Measurements from ENCODE around the gene MKNK2. TPM values are rescaled to one million over a fixed set of nuclear protein-coding genes. Genes with fewer than 3 reads are reported as not detected.

MKNK2 gene
- total and polyA plus RNA-seq, 10 of the 15 experiments (the other 5 are each of a cell fraction or from before 2014, with no cell fraction given) = 9.6 to 365 (median 69.9) TPM

- Histone ChIP-seq H3K36me3 (ENCODE audit: control insufficient read depth in 2 of 2, insufficient read depth in 2 of 2, low read length in 1 of 2) (no peaks in the 10 kb centered on the region), H3K9me3 (replicated peaks; ENCODE audit: control insufficient read depth, insufficient read depth, low read length) (no peaks in the 10 kb centered on the region), H3K4me2 (ENCODE audit: control insufficient read depth, insufficient read depth) (0 out of 2 replicates have a peak overlapping the region, but pooled peaks have one; percentile 11), H2AFZ (ENCODE audit: control insufficient read depth, low read depth, low read length) (no peak overlapping the region), H3K79me2 (ENCODE audit: control insufficient read depth, insufficient read depth, low read length) (peaks cover 14% of the 10 kb centered on the region), H4K20me1 (ENCODE audit: control insufficient read depth, insufficient read depth) (no peaks in the 10 kb centered on the region), H3K9ac (ENCODE audit: control insufficient read depth, insufficient read depth, low read length) (no peak overlapping the region), H3K4me1 (ENCODE audit: control insufficient read depth, insufficient read depth, low read length) (peaks cover 17% of the 10 kb centered on the region), H3K27ac (ENCODE audit: control insufficient read depth, insufficient read depth) (no peak overlapping the region), H3K27me3 (replicated peaks in 1 of 2; ENCODE audit: control insufficient read depth in 2 of 2, insufficient read depth in 2 of 2, low read length in 1 of 2) (no peaks in the 10 kb centered on the region), H3K4me3 (peak overlapping the region; percentile 94; the same call in 1 of the 2 replicates)
- CTCF ChIA-PET = interaction anchor here (1.2 to 2.1 kb wide), 3 partner anchors 11 to 16 kb away, joined by 3 to 5 read pairs (median 5); no protein-coding TSS in a partner anchor
- no peak for ATAC-seq
- no peak for FAIRE-seq
- no peak for DNase-seq (ENCODE audit: low read depth, low spot score)
- SMC1A ChIA-PET (ENCODE audit: uncharacterized antibody, unreplicated experiment) = interaction anchor here (1.2 to 3.3 kb wide), 5 partner anchors 8 to 43 kb away, joined by 3 to 12 read pairs (median 5); no protein-coding TSS in a partner anchor
- RAD21 ChIA-PET (ENCODE audit: unreplicated experiment) = interaction anchor here (0.6 to 1.5 kb wide), 2 partner anchors 11 to 20 kb away, joined by 3 to 4 read pairs; no protein-coding TSS in a partner anchor
- intact Hi-C loops (cut with micrococcal nuclease; ENCODE audit: unreplicated experiment) (loop anchor here (5.0 kb wide), 1 partner anchor 45 kb away; the partner anchor contains the start of gene BTBD2), in situ Hi-C loops (cut with MboI) (no loop called here)
- POLR2A ChIA-PET = interaction anchor here (0.6 to 3.1 kb wide), 6 partner anchors 10 to 130 kb away, joined by 3 to 10 read pairs (median 4); no protein-coding TSS in a partner anchor
- BruUV-seq (replicated peaks) = no TSS peak
- TF ChIP-seq SMAD5 (IDR thresholded peaks at IDR 0.05; ENCODE audit: low read depth) = no peak
- no peak for TF ChIP-seq REST (IDR thresholded peaks at IDR 0.05; ENCODE audit: low read depth, low read length)
- no peak for TF ChIP-seq POU2F2 (IDR thresholded peaks at IDR 0.05; ENCODE audit: borderline replicate concordance, low read depth, low read length)
- no peak for TF ChIP-seq USF1 (IDR thresholded peaks at IDR 0.05; ENCODE audit: borderline replicate concordance, extremely low read length, insufficient read depth, low read depth, low read length)
- no peak for TF ChIP-seq IRF3 (IDR thresholded peaks at IDR 0.05)
- TF ChIP-seq FOS (IDR thresholded peaks at IDR 0.05; ENCODE audit: borderline replicate concordance, extremely low read depth, insufficient read length) = no peak
- TF ChIP-seq SREBF2 (IDR thresholded peaks at IDR 0.05; ENCODE audit: low read length) = no peak
- TF ChIP-seq CREM (IDR thresholded peaks at IDR 0.05; ENCODE audit: low read depth) = no peak
- no peak for TF ChIP-seq RELB (IDR thresholded peaks at IDR 0.05; ENCODE audit: low read depth)
- no peak for TF ChIP-seq ZNF24 (IDR thresholded peaks at IDR 0.05)
- TF ChIP-seq SREBF1 (IDR thresholded peaks at IDR 0.05; ENCODE audit: low read length) = no peak
- TF ChIP-seq LARP7 (IDR thresholded peaks at IDR 0.05) = no peak
- TF ChIP-seq NRF1 (conservative IDR thresholded peaks at IDR 0.05; ENCODE audit: low read depth, low read length) = no peak
- TF ChIP-seq IKZF2 (IDR thresholded peaks at IDR 0.05) = no peak
- WGBS (ENCODE audit: insufficient coverage, insufficient replicate concordance, low lambda C conversion rate, missing lambda C conversion rate) = 91% methylated on average over 9 of the region's 9 CpGs
These were observed 11.7 kb upstream of the MKNK2 start for GRCh38 chr19:2062770-2063169.
